Measurements from ENCODE around the gene CPO. TPM values are rescaled to one million over a fixed set of nuclear protein-coding genes. Genes with fewer than 3 reads are reported as not detected.

CPO gene
- total RNA-seq, 4 donors from 2014 or later = 0.39 to 2.2 (median 0.63) TPM; not detected in 1

DNA sequence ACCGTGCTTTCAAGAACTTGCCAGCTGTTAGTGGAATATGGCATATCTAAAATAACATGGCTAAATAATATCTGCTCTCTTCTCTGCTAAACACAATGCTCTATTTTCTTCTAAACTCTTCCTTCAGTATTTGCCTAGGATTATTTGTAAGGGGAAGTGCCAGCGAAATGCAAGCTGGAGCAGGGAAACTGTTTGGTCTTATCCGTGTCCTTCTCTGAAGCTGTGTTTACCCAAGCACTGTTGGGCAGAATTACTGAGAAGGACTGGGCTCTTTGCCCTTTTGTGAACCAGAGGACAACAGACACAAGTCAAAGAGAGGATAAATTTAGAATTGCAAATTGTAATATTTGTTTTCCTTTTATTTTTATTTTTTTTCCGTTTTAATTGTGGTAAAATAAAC, 23.6 kb downstream of the CPO start:
- no peaks in the 10 kb centered on the region for H3K27me3 ChIP-seq
- H3K4me3 ChIP-seq = no peak overlapping the region
- peaks cover 0 to 13% (median 0%) of the 10 kb centered on the region in 4 donors for H3K4me1 ChIP-seq
- no peak overlapping the region for H3K27ac ChIP-seq
- H3K9me3 ChIP-seq = no peaks in the 10 kb centered on the region
- 29% methylated on average over 4 of the region's 4 CpGs for WGBS, 2 donors
- no peak for DNase-seq (ENCODE audit: low spot score in 2 of 2)
- no peaks in the 10 kb centered on the region for H3K36me3 ChIP-seq
- TF ChIP-seq EP300 (IDR thresholded peaks at IDR 0.05) = no peak
- TF ChIP-seq POLR2A (IDR thresholded peaks at IDR 0.05) = no peak
- no peak for TF ChIP-seq CTCF (IDR thresholded peaks at IDR 0.05)

- peak overlapping the region in 2 of 4 donors; percentile 39 to 43 for H3K27ac ChIP-seq
- 57 to 60% methylated on average over 7 of the region's 7 CpGs for WGBS, 2 donors
- H3K4me3 ChIP-seq = no peak overlapping the region
Measured at GRCh38 chr2:206968134-206969086, 29.1 kb downstream of the CPO start.

GRCh38 chr2:206969192-206969591, 29.9 kb downstream of the CPO start:
- no peak for DNase-seq (ENCODE audit: low spot score in 2 of 2)
- Histone ChIP-seq H3K4me1 (peaks cover 0 to 34% (median 8%) of the 10 kb centered on the region in 4 donors), H3K27ac (peak overlapping the region in 1 of 4 donors; percentile 43), H3K9me3 (no peaks in the 10 kb centered on the region), H3K27me3 (no peaks in the 10 kb centered on the region), H3K4me3 (no peak overlapping the region), H3K36me3 (no peaks in the 10 kb centered on the region)
- WGBS, 2 donors = 94 to 95% methylated on average over 6 of the region's 6 CpGs
- TF ChIP-seq CTCF (IDR thresholded peaks at IDR 0.05) = no peak
- no peak for TF ChIP-seq EP300 (IDR thresholded peaks at IDR 0.05)
- no peak for TF ChIP-seq POLR2A (IDR thresholded peaks at IDR 0.05)

More at GRCh38 chr2:206968134-206969086, 29.1 kb downstream of the CPO start:
- TF ChIP-seq EP300 (IDR thresholded peaks at IDR 0.05) = no peak
- TF ChIP-seq CTCF (IDR thresholded peaks at IDR 0.05) = no peak
- no peak for TF ChIP-seq POLR2A (IDR thresholded peaks at IDR 0.05)
- DNase-seq (ENCODE audit: low spot score in 2 of 2) = no peak
- Histone ChIP-seq H3K27me3 (no peaks in the 10 kb centered on the region), H3K9me3 (no peaks in the 10 kb centered on the region), H3K4me1 (peaks cover 0 to 33% (median 8%) of the 10 kb centered on the region in 4 donors), H3K36me3 (no peaks in the 10 kb centered on the region)

GRCh38 chr2:206970589-206971360, 31.5 kb downstream of the CPO start:
- TF ChIP-seq POLR2A (IDR thresholded peaks at IDR 0.05) (no peak), EP300 (IDR thresholded peaks at IDR 0.05) (no peak), CTCF (IDR thresholded peaks at IDR 0.05) (no peak)
- DNase-seq (ENCODE audit: low spot score in 2 of 2) = no peak
- H3K4me3 ChIP-seq = no peak overlapping the region
- no peaks in the 10 kb centered on the region for H3K27me3 ChIP-seq
- peaks cover 0 to 38% (median 8%) of the 10 kb centered on the region in 4 donors for H3K4me1 ChIP-seq
- H3K9me3 ChIP-seq = no peaks in the 10 kb centered on the region
- 57 to 64% methylated on average over 7 of the region's 7 CpGs for WGBS, 2 donors
- no peaks in the 10 kb centered on the region for H3K36me3 ChIP-seq
- H3K27ac ChIP-seq = peak overlapping the region in 2 of 4 donors; percentile 57 to 60

All from tibial nerve (tissue), 4 donors.